Measurements from ENCODE around the gene PIK3CG. TPM values are rescaled to one million over a fixed set of nuclear protein-coding genes. Genes with fewer than 3 reads are reported as not detected.
"Not testable (repeated sequence)": the region's sequence is repeated elsewhere in the genome, so short reads cannot be mapped to it uniquely, and the experiment has no call there.

Gene PIK3CG
- total RNA-seq, 1 donor from 2014 or later = 39.3 TPM

GRCh38 chr7:106929616-106930015 lies 64.5 kb downstream of the PIK3CG start:
- intact Hi-C loops (cut with micrococcal nuclease) = not testable (repeated sequence)

GRCh38 chr7:106936236-106936635 lies 71.2 kb downstream of the PIK3CG start:
- intact Hi-C loops (cut with micrococcal nuclease) = no loop called here

- intact Hi-C loops (cut with micrococcal nuclease) = not testable (repeated sequence)
Measured at GRCh38 chr7:106938122-106938521, 73.0 kb downstream of the PIK3CG start.

GRCh38 chr7:106938803-106939202 lies 73.7 kb downstream of the PIK3CG start:
- intact Hi-C loops (cut with micrococcal nuclease) = no loop called here

GRCh38 chr7:106944035-106944665 lies 79.1 kb downstream of the PIK3CG start:
- intact Hi-C loops (cut with micrococcal nuclease) = no loop called here

GRCh38 chr7:106947244-106947728 lies 82.2 kb downstream of the PIK3CG start:
- intact Hi-C loops (cut with micrococcal nuclease) = loop anchor here (1.0 to 5.0 kb wide), 3 partner anchors 154 to 220 kb away; partner anchors contain the start of gene HBP1

GRCh38 chr7:106952001-106952657 lies 87.0 kb downstream of the PIK3CG start:
- intact Hi-C loops (cut with micrococcal nuclease) = no loop called here

GRCh38 chr7:106952658-106953231 lies 87.7 kb downstream of the PIK3CG start:
- intact Hi-C loops (cut with micrococcal nuclease) = no loop called here

- intact Hi-C loops (cut with micrococcal nuclease) = no loop called here
Measured at GRCh38 chr7:106954840-106955239, 89.8 kb downstream of the PIK3CG start.

GRCh38 chr7:106955857-106956256 lies 90.8 kb downstream of the PIK3CG start:
- intact Hi-C loops (cut with micrococcal nuclease) = not testable (repeated sequence)

Other genes starting within 250 kb of the PIK3CG start
- 11.6 and 12.1 TPM in 2 replicates for gene CCDC71L, start 204.1 kb upstream of the PIK3CG start, total RNA-seq
- 0.63 and 1.1 TPM in 2 replicates for gene PRKAR2B, start 179.4 kb downstream of the PIK3CG start, total RNA-seq